ENCODE measurements around the gene PCSK1N.
"Not testable (repeated sequence)": the region's sequence is repeated elsewhere in the genome, so short reads cannot be mapped to it uniquely, and the experiment has no call there.

Gene PCSK1N, protein sequence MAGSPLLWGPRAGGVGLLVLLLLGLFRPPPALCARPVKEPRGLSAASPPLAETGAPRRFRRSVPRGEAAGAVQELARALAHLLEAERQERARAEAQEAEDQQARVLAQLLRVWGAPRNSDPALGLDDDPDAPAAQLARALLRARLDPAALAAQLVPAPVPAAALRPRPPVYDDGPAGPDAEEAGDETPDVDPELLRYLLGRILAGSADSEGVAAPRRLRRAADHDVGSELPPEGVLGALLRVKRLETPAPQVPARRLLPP

DNA sequence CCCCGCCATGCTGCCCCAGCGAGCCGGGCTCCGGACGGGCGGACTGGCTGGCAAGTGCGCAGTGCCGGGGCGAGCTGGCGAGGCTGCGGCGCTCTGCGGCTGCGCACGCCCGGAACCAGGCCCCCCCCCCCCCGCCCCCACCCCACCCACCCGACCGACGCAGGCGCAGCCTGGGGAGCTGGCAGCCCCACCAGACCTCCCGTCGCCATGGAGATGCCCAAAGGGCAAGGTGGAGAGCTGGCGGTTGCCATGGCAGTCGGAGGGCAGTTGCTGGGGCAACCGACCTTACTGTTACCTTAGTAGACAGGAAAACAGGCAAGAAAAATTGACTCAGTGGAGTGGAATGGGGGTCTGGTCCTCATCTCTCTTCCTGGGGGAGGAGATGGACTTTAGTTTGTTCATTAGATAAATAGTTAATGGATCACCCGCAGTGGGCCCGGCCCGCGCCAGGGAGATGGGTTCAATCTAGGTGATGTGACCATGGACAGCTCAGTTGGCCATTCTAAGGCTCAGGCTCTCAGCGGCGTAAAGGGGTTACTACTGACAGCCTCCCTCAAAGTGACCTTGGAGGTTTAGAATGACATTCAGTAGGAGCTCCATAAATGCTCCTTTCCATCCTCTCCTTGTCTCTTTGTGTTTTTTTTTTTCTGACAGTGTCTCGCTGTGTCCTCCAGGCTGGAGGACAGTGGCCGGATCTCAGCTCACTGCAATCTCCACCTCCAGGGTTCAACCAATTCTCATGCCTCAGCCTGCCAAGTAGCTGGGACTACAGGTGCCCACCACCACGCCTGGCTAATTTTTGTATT is at the start of gene PCSK1N:
Gene PCSK1N, minus strand, starts transcription at position 87 of the 806 bp plus-strand sequence. Its CDS starts 78 bp downstream, at position 9.
- no peak within 1 kb of the TSS for H3K9ac ChIP-seq (ENCODE audit: low read length in 5 of 5)
- H3K27ac ChIP-seq (ENCODE audit: low read depth, low read length), result no peak within 1 kb of the TSS
- H3K9me3 ChIP-seq (ENCODE audit: control insufficient read depth in 5 of 5, low read length in 5 of 5), result peaks cover 0 to 2% (median 0%) of the 10 kb centered on the region in 5 donors
- H3K4me1 ChIP-seq (ENCODE audit: control insufficient read depth in 5 of 5, insufficient read depth in 5 of 5, low read length in 5 of 5), result peaks cover 0 to 12% (median 0%) of the 10 kb centered on the region in 5 donors
- H3K36me3 ChIP-seq (ENCODE audit: control insufficient read depth in 5 of 5, insufficient read depth in 5 of 5, low read length in 5 of 5), result no peaks in the 10 kb centered on the region
- no peak within 1 kb of the TSS for H3K4me3 ChIP-seq (ENCODE audit: low read depth in 1 of 5, low read length in 5 of 5)
- peaks cover 9 to 33% (median 25%) of the 10 kb centered on the region in 5 donors for H3K27me3 ChIP-seq (ENCODE audit: control insufficient read depth in 5 of 5, insufficient read depth in 4 of 5, low read length in 5 of 5)

DNA sequence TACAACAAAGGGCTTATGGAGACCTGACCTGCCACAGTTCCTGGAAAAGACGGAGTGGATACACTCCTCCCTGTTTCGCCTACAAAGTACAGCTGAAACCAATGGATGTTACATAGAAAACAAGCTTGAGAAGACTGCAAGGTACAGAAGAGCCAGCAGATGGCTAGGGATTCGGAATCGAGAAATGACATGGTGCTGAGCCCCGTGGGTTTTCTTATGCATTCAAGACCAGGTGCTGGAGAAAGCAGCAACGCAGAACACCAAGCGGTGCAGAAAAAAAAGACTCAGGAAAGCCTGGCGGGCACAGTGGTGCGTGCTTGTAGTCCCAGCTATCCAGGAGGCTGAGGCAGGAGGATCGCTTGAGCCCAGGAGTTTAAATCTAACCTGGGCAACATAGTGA is 48.3 kb upstream of the PCSK1N start:
- no peaks in the 10 kb centered on the region for H3K4me1 ChIP-seq (ENCODE audit: control insufficient read depth in 5 of 5, insufficient read depth in 5 of 5, low read length in 5 of 5)
- no peak overlapping the region for H3K27ac ChIP-seq (ENCODE audit: low read depth, low read length)
- H3K4me3 ChIP-seq (ENCODE audit: low read depth in 1 of 5, low read length in 5 of 5), result no peak overlapping the region
- no peaks in the 10 kb centered on the region for H3K9me3 ChIP-seq (ENCODE audit: control insufficient read depth in 5 of 5, low read length in 5 of 5)
- no peak overlapping the region for H3K9ac ChIP-seq (ENCODE audit: low read length in 5 of 5)
- no peaks in the 10 kb centered on the region for H3K36me3 ChIP-seq (ENCODE audit: control insufficient read depth in 5 of 5, insufficient read depth in 5 of 5, low read length in 5 of 5)
- peaks cover 0 to 7% (median 0%) of the 10 kb centered on the region in 5 donors for H3K27me3 ChIP-seq (ENCODE audit: control insufficient read depth in 5 of 5, insufficient read depth in 4 of 5, low read length in 5 of 5)

DNA sequence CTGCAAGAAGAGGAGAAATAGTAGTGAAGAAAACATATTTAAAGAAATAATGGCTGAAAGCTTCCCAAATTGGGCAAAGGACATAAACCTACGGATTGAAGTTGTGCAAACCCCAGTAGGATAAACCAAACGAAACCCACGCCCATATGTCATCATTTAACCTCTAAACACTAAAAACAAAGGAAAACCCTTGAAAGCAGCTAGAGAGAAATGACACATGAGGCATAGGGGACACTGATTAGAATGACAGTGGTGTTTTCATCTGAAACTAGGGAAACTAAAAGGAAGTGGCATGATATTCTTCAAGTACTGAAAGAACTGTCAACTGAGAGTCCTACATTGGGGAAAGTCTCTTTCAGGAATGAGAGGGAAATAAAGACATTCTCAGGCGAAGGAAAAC is 41.5 kb upstream of the PCSK1N start:
- H3K4me1 ChIP-seq (ENCODE audit: control insufficient read depth in 5 of 5, insufficient read depth in 5 of 5, low read length in 5 of 5), result not testable (repeated sequence)

DNA sequence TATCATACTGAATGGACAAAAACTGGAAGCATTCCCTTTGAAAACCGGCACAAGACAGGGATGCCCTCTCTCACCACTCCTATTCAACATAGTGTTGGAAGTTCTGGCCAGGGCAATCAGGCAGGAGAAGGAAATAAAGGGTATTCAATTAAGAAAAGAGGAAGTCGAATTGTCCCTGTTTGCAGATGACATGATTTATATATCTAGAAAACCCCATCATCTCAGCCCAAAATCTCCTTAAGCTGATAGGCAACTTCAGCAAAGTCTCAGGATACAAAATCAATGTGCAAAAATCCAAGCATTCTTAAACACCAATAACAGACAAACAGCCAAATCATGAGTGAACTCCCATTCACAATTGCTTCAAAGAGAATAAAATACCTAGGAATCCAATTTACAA is 36.6 kb upstream of the PCSK1N start:
- not testable (repeated sequence) for H3K9ac ChIP-seq (ENCODE audit: low read length in 5 of 5); H3K36me3 ChIP-seq (ENCODE audit: control insufficient read depth in 5 of 5, insufficient read depth in 5 of 5, low read length in 5 of 5); H3K4me1 ChIP-seq (ENCODE audit: control insufficient read depth in 5 of 5, insufficient read depth in 5 of 5, low read length in 5 of 5); H3K27ac ChIP-seq (ENCODE audit: low read depth, low read length); H3K4me3 ChIP-seq (ENCODE audit: low read depth in 1 of 5, low read length in 5 of 5); H3K9me3 ChIP-seq (ENCODE audit: control insufficient read depth in 5 of 5, low read length in 5 of 5); H3K27me3 ChIP-seq (ENCODE audit: control insufficient read depth in 5 of 5, insufficient read depth in 4 of 5, low read length in 5 of 5)

More for the DNA sequence above, 41.5 kb upstream of the PCSK1N start:
- not testable (repeated sequence) for H3K9ac ChIP-seq (ENCODE audit: low read length in 5 of 5); H3K27me3 ChIP-seq (ENCODE audit: control insufficient read depth in 5 of 5, insufficient read depth in 4 of 5, low read length in 5 of 5); H3K27ac ChIP-seq (ENCODE audit: low read depth, low read length); H3K36me3 ChIP-seq (ENCODE audit: control insufficient read depth in 5 of 5, insufficient read depth in 5 of 5, low read length in 5 of 5); H3K9me3 ChIP-seq (ENCODE audit: control insufficient read depth in 5 of 5, low read length in 5 of 5); H3K4me3 ChIP-seq (ENCODE audit: low read depth in 1 of 5, low read length in 5 of 5)

DNA sequence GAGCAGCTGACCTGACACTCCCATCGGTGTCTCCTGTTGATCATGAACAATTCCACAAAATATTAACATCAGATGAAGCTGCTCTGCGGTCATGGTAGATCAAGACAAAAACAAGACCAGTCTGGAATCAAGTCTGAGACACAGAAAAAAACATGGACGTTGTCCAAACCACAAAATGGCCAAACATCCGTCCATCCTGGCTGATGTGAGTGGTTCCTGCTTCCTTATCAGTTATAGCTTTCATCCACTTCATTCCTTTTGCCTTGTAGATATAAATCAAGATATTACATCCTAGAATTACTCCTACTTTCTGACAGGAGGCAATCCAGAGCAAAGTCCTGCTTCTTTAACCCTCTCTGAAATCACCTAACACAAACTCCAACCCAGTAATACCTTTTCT is 28.8 kb upstream of the PCSK1N start:
- no peaks in the 10 kb centered on the region for H3K4me1 ChIP-seq (ENCODE audit: control insufficient read depth in 5 of 5, insufficient read depth in 5 of 5, low read length in 5 of 5)
- no peak overlapping the region for H3K27ac ChIP-seq (ENCODE audit: low read depth, low read length)
- H3K9me3 ChIP-seq (ENCODE audit: control insufficient read depth in 5 of 5, low read length in 5 of 5), result no peaks in the 10 kb centered on the region
- H3K27me3 ChIP-seq (ENCODE audit: control insufficient read depth in 5 of 5, insufficient read depth in 4 of 5, low read length in 5 of 5), result peaks cover 0 to 8% (median 0%) of the 10 kb centered on the region in 5 donors
- no peak overlapping the region for H3K4me3 ChIP-seq (ENCODE audit: low read depth in 1 of 5, low read length in 5 of 5)
- no peak overlapping the region for H3K9ac ChIP-seq (ENCODE audit: low read length in 5 of 5)
- H3K36me3 ChIP-seq (ENCODE audit: control insufficient read depth in 5 of 5, insufficient read depth in 5 of 5, low read length in 5 of 5), result no peaks in the 10 kb centered on the region

DNA sequence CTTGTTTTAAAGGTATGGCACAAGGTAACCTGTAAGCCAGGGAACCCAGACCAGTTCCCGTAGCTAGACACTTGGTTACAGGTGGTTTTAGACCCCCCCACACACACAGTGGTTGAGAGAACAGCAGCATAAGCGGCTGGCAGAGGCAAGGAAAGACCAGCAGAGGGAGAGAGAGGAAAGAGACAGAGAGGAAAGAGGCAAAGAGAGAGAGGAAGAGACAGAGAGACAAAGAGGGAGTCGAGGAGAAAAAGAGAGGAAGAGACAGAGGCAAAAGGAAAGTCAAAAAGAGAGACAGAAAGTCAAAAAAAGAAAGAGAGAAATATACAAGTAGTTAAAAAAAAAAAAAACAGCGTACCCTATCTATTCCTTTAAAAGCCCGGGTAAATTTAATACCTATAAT is 19.5 kb upstream of the PCSK1N start:
- Histone ChIP-seq H3K4me3 (ENCODE audit: low read depth in 1 of 5, low read length in 5 of 5) (no peak overlapping the region), H3K27me3 (ENCODE audit: control insufficient read depth in 5 of 5, insufficient read depth in 4 of 5, low read length in 5 of 5) (peaks cover 0 to 3% (median 0%) of the 10 kb centered on the region in 5 donors)

DNA sequence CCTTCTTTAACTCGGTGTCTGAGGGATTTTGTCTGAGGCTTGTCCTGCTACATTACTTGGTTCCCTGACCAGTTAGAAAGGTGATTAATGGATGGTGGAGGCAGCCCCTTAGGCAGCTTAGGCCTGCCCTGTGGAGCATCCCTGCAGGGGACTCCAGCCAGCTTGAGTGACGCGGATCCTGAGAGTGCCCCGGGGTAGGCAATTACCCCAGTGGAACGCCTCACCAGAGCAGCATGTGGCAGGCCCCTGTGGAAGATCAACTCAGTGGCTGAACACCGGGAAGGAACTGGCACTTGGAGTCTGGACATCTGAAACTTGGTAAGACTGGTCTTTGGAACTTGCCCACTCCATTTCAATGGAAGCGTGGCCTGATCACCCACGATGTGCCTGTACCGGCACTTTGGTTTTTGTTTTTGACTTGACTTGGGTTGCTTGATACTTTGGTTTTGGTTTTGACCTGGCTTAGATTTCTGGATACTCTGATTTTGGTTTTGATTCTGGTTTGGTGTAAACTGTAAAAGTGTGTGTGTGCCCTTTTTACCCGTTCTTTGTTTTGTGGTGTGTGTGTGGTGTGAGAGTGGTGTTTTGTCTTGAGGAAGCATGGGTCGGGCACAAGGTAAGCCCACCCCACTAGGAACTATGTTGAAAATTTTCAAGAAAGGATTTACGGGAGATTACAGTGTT is 18.9 kb upstream of the PCSK1N start:
- H3K4me1 ChIP-seq (ENCODE audit: control insufficient read depth in 5 of 5, insufficient read depth in 5 of 5, low read length in 5 of 5); H3K9ac ChIP-seq (ENCODE audit: low read length in 5 of 5); H3K27me3 ChIP-seq (ENCODE audit: control insufficient read depth in 5 of 5, insufficient read depth in 4 of 5, low read length in 5 of 5); H3K36me3 ChIP-seq (ENCODE audit: control insufficient read depth in 5 of 5, insufficient read depth in 5 of 5, low read length in 5 of 5); H3K4me3 ChIP-seq (ENCODE audit: low read depth in 1 of 5, low read length in 5 of 5); H3K9me3 ChIP-seq (ENCODE audit: control insufficient read depth in 5 of 5, low read length in 5 of 5); H3K27ac ChIP-seq (ENCODE audit: low read depth, low read length): not testable (repeated sequence)

More for the DNA sequence above, 19.5 kb upstream of the PCSK1N start:
- no peak overlapping the region for H3K27ac ChIP-seq (ENCODE audit: low read depth, low read length)
- no peak overlapping the region for H3K9ac ChIP-seq (ENCODE audit: low read length in 5 of 5)
- peaks cover 0 to 5% (median 0%) of the 10 kb centered on the region in 5 donors for H3K9me3 ChIP-seq (ENCODE audit: control insufficient read depth in 5 of 5, low read length in 5 of 5)
- no peaks in the 10 kb centered on the region for H3K36me3 ChIP-seq (ENCODE audit: control insufficient read depth in 5 of 5, insufficient read depth in 5 of 5, low read length in 5 of 5)
- H3K4me1 ChIP-seq (ENCODE audit: control insufficient read depth in 5 of 5, insufficient read depth in 5 of 5, low read length in 5 of 5), result no peaks in the 10 kb centered on the region

DNA sequence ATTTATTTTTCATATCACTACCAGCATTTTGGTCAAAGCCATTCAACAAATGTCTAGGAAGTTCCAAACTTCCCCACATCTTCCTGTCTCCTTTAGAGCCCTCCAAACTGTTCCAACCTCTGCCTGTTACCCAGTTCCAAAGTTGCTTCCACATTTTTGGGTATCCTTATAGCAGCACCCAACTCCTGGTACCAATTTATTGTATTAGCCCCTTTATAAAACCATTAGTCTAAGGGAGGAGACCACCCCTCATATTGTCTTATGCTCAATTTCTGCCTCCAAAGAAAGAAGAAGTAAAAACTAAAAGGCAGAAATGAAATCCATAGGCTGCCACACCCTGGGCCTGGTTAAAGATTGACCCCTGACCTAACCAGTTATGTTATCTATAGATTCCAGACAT is 18.1 kb upstream of the PCSK1N start:
- not testable (repeated sequence) for H3K27ac ChIP-seq (ENCODE audit: low read depth, low read length); H3K36me3 ChIP-seq (ENCODE audit: control insufficient read depth in 5 of 5, insufficient read depth in 5 of 5, low read length in 5 of 5); H3K9me3 ChIP-seq (ENCODE audit: control insufficient read depth in 5 of 5, low read length in 5 of 5); H3K4me1 ChIP-seq (ENCODE audit: control insufficient read depth in 5 of 5, insufficient read depth in 5 of 5, low read length in 5 of 5); H3K4me3 ChIP-seq (ENCODE audit: low read depth in 1 of 5, low read length in 5 of 5); H3K9ac ChIP-seq (ENCODE audit: low read length in 5 of 5); H3K27me3 ChIP-seq (ENCODE audit: control insufficient read depth in 5 of 5, insufficient read depth in 4 of 5, low read length in 5 of 5)

DNA sequence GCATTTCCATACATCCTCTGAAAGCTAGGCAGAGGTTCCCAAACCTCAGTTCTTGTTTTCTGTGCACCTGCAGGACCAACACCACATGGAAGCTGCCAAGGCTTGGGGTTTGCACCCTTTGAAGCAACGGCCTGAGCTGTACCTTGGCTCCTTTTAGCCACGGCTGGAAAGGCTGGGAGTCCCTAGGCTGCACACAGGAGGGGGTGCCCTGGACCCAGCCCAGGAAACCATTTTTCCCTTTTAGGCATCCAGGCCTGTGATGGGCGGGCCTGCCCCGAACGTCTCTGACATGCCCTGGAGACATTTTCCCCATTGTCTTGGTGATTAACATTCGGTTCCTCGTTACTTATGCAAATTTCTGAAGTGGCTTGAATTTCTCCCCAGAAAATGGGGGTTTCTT is 17.4 kb upstream of the PCSK1N start:
- peaks cover 0 to 3% (median 0%) of the 10 kb centered on the region in 5 donors for H3K27me3 ChIP-seq (ENCODE audit: control insufficient read depth in 5 of 5, insufficient read depth in 4 of 5, low read length in 5 of 5)
- peaks cover 0 to 5% (median 0%) of the 10 kb centered on the region in 5 donors for H3K9me3 ChIP-seq (ENCODE audit: control insufficient read depth in 5 of 5, low read length in 5 of 5)
- no peaks in the 10 kb centered on the region for H3K36me3 ChIP-seq (ENCODE audit: control insufficient read depth in 5 of 5, insufficient read depth in 5 of 5, low read length in 5 of 5)

DNA sequence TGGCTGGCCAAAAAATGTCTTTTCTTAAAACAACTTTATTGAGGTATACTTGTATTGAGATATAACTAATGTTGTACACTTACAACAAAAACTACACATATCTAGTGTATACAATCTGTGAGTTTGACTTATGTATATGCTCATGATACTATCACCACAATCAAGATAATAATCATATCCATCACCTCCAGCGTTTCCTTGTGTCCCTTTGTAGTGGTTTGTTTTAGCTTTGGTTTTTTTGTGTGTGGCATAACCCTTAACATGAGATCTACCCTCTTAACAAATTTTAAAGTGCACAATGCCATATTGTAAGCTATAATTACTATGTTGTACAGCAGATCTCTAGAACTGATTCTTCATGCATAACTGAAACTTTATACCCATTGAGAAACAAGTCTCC is 13.4 kb upstream of the PCSK1N start:
- Histone ChIP-seq H3K36me3 (ENCODE audit: control insufficient read depth in 5 of 5, insufficient read depth in 5 of 5, low read length in 5 of 5) (no peaks in the 10 kb centered on the region), H3K27me3 (ENCODE audit: control insufficient read depth in 5 of 5, insufficient read depth in 4 of 5, low read length in 5 of 5) (peaks cover 0 to 5% (median 3%) of the 10 kb centered on the region in 5 donors), H3K4me1 (ENCODE audit: control insufficient read depth in 5 of 5, insufficient read depth in 5 of 5, low read length in 5 of 5) (no peaks in the 10 kb centered on the region), H3K9ac (ENCODE audit: low read length in 5 of 5) (no peak overlapping the region), H3K27ac (ENCODE audit: low read depth, low read length) (no peak overlapping the region), H3K9me3 (ENCODE audit: control insufficient read depth in 5 of 5, low read length in 5 of 5) (peaks cover 0 to 5% (median 0%) of the 10 kb centered on the region in 5 donors), H3K4me3 (ENCODE audit: low read depth in 1 of 5, low read length in 5 of 5) (no peak overlapping the region)

More for the DNA sequence above, 17.4 kb upstream of the PCSK1N start:
- no peak overlapping the region for H3K9ac ChIP-seq (ENCODE audit: low read length in 5 of 5)
- H3K4me3 ChIP-seq (ENCODE audit: low read depth in 1 of 5, low read length in 5 of 5), result no peak overlapping the region
- H3K4me1 ChIP-seq (ENCODE audit: control insufficient read depth in 5 of 5, insufficient read depth in 5 of 5, low read length in 5 of 5), result no peaks in the 10 kb centered on the region
- no peak overlapping the region for H3K27ac ChIP-seq (ENCODE audit: low read depth, low read length)

Measured in subcutaneous abdominal adipose tissue (tissue), 5 donors.